AG09309 (cell line): Measurements from ENCODE around the gene ZBED4.

ENCODE experiments used
- DNase-seq: peaks from one replicate; pipeline ENCODE4 v3.0.0-alpha.2; 2010; ENCODE audit warnings: low read depth
- H3K4me3 ChIP-seq: 2 replicates; pipeline ENCODE4 v1.5.1; 2011; ENCODE audit warnings: mild to moderate bottlenecking, low read depth, low read length, moderate library complexity; ENCODE audit not compliant: control insufficient read depth
- CTCF ChIP-seq: IDR thresholded peaks from 2 replicates; pipeline ENCODE4 v1.5.1; 2011; ENCODE audit warnings: mild to moderate bottlenecking, low read depth, low read length, inconsistent platforms; ENCODE audit not compliant: insufficient read depth, control insufficient read depth; ENCODE audit errors: missing control alignments

ZBED4 gene

GRCh38 chr22:49915610-49916009 lies 62.0 kb downstream of the ZBED4 start:
- DNase-seq = no peak
- no peak overlapping the region for H3K4me3 ChIP-seq
- TF ChIP-seq CTCF = no peak

GRCh38 chr22:49916831-49917230 lies 63.2 kb downstream of the ZBED4 start:
- H3K4me3 ChIP-seq = no peak overlapping the region
- DNase-seq = no peak
- no peak for TF ChIP-seq CTCF

DNA sequence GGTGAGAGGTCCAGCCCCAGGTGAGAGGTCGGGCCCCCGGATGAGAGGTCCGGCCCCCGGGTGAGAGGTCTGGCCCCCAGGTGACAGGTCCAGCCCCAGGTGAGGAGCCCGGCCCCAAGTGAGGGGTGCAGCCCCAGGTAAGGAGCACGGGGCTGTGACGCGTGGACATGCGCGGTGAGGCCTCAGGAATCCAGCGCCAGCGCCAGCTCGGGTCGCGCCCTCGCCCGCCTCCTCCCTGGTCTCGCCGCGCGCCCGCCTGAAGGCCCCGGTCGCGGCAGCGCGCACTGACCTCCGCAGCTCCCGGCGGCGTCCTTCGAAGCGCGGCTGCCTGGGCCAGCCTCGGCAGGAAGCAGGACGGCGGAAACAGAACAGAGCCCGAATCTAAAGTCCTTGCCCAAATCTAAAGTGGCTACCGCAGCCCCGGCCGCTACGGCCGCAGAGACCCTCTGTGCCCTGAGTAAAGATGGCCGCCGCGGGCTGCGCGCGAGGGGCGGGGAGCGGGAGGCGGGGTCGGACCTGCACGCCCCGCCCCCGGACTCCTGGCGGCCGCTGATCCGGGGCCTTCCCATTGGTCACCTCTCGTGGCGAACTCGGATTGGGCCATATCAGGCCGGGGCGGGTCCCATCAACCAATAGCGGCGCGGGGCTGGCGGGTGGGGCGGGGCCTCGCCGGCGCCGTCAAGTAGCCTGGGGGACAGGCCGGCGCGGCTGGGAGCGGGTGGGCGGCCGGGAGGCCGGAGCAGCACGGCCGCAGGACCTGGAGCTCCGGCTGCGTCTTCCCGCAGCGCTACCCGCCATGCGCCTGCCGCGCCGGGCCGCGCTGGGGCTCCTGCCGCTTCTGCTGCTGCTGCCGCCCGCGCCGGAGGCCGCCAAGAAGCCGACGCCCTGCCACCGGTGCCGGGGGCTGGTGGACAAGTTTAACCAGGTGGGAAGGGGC lies 64.6 kb downstream of the ZBED4 start, which contains the start of the genes ALG12 and CRELD2:
ALG12 (minus strand) TSS at position 465 of the 937 bp plus-strand sequence. CDS start 4,673 bp downstream, outside the sequence.
CRELD2 (plus strand) TSS at position 661 of the 937 bp plus-strand sequence; CDS start at position 797, 136 bp downstream.
- TF ChIP-seq CTCF = no peak
- DNase-seq = peak; percentile 75
- H3K4me3 ChIP-seq = peak within 1 kb of the TSS; percentile 98

GRCh38 chr22:49918911-49919881 lies 65.6 kb downstream of the ZBED4 start:
- TF ChIP-seq CTCF = no peak

DNA sequence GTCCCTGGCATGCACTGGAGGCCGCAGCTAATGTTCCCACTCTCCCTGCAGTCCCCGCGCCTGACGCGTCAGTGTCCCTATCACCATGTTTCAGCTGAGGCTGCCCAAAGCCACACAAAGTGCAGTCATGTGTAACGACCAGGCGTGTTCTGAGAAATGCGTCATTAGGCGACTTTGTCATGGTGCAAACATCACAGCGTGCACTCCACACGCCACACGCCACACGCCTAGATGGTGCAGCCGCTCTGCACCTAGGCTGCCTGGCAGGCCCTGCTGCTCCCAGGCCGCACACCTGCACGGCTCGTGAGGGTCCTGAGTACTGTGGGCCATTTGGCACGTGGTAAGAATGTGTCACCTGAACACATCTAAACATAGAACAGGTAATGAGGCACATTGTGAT lies 67.2 kb downstream of the ZBED4 start:
- TF ChIP-seq CTCF = no peak
- no peak overlapping the region for H3K4me3 ChIP-seq
- DNase-seq = no peak

More at GRCh38 chr22:49918911-49919881, 65.6 kb downstream of the ZBED4 start:
- H3K4me3 ChIP-seq = peak overlapping the region; percentile 96
- no peak for DNase-seq

GRCh38 chr22:49921508-49922278 lies 68.0 kb downstream of the ZBED4 start:
- no peak for DNase-seq
- H3K4me3 ChIP-seq = no peak overlapping the region
- no peak for TF ChIP-seq CTCF
